UCSD-AML1 (cell line): Measurements from ENCODE around the gene ZNFX1.

Experiments
- DNase-seq: peaks from one replicate; lab custom pipeline; 2025; ENCODE audit not compliant: unreplicated experiment; lab: John Stamatoyannopoulos, UW

Gene ZNFX1

DNA sequence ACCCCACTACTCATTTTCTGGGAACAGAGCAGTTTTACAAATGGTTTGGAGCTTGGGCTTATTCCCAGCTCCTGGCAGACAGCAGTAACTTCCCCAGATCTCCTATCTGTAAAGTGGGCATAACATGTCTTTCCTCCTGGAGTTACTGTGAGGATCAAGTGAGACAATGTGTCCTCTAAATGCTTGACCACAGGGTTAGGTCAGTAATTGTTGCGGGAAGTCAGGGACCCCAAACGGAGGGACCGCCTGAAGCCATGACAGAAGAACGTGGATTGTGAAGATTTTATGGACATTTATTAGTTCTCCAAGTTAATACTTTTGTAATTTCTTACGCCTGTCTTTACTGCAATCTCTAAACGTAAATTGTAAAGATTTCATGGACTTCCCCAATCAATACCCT is 15.3 kb upstream of the ZNFX1 start:
- DNase-seq, result no peak

GRCh38 chr20:49292010-49292409 is 14.2 kb upstream of the ZNFX1 start:
- no peak for DNase-seq

DNA sequence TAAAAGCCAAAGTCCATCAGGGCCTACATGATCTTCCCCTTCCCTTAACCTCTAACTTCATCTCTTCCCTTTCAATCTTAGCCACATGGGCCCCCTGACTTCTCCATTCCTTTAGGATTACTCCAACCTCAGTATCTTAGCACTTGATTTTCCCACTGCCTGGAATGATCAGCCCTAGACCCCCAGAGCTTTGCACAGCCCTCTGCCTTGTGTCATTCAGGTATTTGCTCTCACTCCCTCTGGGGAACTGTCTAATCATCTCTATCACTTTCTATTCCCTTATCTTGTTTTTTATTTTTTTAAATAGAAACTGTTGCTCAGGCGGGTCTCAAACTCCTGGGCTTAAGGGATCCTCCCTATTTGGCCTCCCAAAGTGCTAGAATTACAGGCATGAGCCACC is 13.3 kb upstream of the ZNFX1 start:
- DNase-seq, result no peak

- DNase-seq, result no peak
Measured at GRCh38 chr20:49290608-49291191, 12.8 kb upstream of the ZNFX1 start.

DNA sequence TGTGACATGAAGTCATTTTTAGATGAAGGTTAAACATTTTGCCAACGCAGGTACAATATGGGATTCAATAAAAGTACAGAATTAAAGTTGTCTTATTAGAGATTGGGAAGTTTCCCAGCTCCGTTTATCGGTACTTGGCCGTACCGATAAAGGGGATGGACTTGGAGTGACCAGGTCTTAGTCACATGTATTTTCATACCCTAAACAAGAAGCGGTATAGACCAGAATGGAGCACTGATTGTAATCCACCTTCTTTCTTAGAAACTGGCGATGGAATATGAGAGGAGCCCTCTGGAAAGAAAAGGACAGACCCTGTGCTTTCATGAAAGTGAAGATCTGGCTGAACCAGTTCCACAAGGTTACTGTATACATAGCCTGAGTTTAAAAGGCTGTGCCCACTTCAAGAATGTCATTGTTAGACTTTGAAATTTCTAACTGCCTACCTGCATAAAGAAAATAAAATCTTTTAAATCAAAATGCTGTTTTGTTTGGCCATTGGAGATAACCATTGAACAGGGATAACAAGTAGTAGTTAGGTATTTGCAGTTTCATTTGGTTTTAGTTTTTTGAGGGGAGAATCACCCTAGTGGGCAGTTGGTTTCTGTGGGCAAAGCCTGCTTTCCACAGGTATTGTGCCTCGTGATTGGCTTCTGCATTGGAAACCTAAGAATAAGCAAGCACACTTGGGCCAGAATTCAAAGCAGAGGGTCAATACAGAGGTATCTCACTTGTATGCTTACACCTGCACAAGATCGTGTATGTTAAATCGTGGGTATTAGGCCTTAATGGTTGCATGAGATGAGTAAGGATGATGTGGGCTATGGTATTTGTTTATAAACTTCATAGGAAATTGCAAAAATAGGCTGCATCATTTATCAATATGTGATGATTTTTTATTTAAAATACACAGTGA is 11.2 kb upstream of the ZNFX1 start:
- DNase-seq, result no peak

DNA sequence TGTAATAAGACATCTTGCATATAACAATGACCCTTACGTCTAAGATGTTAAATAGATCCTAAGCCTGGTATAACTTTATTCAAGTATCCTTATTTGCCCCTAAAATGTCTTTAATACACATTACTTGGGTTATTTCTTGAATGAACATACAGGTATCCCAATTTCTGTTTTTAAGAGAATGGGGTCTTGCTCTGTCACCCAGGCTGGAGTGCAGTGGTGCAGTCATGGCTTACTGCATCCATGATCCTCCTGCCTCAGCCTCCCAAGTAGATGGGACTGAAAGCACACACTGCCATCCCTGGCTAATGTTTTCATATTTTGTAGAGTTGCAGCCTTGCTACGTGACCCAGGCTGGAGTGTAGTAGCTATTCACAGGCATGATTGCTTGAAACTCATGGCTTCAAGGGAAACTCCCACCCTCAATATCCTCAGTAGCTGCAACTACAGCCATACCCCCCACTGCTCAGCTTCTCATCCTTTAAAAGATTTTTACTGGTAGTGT is 10.4 kb upstream of the ZNFX1 start:
- DNase-seq, result no peak

DNA sequence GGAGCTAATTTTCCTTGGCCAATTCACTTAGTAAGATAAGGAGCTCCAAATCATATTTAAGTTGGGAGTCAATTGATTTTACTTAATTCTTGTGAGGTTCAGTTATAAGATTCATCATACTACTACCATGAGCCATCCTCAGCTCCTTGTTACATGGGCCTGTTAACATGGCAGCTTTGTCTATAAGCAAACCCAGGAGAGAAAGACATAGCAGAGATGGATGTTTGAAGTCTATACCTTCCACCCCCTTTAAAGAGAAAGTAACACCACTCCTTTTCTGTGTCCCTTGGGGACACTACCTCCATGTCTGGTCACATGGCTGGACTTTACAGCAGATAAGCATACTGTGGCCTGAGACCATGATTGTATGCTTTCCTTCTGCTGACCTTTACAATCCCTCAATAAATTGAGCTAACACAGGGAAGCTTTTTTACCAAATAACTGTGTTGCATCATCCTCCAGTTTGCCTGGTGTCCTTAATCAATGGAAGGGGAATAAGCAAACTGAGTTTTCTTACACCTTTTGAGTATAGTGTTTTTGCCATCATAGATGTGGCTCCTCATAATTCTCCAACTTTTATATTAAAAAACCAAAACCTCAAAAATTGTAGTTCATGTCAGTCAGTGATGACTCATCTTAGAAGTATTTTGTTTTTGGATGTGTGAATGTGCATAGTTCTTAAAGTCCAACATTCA is 9.8 kb upstream of the ZNFX1 start:
- no peak for DNase-seq

DNA sequence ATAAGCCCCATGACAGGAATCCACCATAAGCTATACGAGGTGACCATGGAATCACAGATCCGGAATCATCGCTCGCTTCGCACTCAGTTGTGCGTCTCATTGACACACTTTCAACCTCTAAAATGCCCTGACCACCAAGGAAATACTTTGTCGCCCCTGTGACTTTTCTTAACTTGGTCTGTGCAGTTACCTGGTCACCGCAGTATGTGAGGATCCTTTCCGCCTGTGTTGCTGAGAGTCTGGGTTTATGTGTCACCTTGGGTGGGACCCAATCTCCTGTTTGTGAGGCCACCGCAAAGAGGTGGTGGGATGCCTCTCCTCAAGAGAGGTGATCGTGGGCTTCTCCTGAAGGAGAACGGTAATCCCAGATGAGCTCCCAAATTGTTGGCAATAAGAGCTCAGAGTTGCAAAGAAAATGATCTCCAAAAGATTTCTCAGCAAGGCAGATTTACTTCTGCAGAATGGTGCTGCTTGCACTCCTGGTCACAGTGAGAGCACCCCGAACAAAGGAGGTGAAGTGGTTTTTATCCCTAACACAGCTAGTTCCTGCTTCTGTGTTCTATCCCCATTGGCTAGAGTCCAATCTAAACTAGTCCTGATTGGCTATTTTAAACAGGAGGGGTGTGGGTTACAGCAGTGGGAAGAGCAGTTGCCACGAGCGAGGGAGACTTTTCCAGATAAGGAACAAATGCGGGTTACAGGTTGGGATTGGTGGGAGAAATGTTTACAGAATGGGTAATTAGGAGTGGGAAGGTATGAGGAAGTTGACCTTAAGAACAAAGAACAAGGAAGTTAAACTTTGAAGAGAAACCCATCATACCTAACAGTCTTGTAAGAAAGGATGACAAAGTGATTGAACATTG is 9.1 kb upstream of the ZNFX1 start:
- DNase-seq, result no peak

- no peak for DNase-seq
Measured at GRCh38 chr20:49285813-49286494, 8.1 kb upstream of the ZNFX1 start.

GRCh38 chr20:49285233-49285668 is 7.4 kb upstream of the ZNFX1 start:
- no peak for DNase-seq

DNA sequence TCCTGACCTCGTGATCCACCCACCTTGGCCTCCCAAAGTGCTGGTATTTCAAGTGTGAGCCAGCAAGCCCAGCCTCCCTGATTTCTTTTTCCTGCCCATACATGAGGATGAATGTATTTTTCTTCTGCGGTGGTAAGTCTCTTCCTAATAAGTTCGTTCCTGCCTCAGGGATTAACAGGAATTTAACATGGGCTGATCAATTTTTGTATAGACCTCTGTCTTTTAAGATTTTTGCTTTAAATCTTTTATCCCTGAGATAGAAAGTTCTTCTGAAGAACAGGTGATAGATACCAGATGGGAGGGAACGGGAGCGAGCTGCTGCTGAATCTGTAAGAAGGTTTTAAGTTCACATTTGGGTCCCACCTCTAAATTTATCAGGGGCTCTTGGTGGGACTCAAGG is 7.0 kb upstream of the ZNFX1 start:
- DNase-seq, result no peak

DNA sequence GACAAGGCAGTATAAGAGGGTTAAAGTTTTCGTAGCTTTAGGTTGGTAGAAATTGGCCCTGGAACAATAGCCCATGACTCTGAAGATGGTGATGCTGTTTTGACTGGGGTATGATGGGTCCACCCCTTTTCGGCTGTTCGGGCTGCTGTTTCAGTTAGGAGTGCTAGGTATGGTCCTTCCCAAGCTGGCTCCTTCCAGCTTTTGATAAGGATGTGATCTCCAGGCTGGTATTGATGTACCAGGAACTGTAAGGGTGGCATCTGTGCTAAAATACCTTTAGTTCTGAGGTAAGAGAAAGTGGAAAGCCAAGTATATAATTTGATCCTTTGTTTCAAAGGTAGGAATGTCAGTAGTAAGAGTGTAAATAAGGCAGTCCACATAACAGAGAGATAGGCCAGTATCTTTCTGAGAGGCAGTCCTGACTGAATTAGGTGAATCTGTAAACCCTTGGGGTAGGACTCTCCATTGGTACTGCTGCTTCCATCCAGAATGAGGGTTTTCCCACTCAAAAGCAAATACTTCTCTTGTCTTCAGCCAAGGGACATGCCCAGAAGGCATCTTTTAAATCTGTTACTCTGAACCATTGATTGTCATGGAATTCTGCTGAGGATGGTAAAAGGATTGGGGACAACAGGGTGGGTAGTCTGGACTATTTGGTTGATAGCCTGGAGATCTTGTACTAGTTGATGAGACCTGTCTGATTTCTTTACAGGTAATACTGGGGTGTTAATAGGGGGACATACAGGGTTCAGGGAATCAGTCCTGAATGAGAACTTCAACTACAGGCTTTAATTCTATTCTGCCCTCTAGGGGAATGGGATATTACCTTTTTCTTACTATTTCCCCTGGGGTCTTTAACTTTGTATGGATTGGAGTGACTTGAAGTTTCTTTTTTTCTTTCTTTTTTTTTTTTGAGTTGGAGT is 6.1 kb upstream of the ZNFX1 start:
- no peak for DNase-seq

GRCh38 chr20:49283176-49283702 is 5.4 kb upstream of the ZNFX1 start:
- DNase-seq, result no peak

DNA sequence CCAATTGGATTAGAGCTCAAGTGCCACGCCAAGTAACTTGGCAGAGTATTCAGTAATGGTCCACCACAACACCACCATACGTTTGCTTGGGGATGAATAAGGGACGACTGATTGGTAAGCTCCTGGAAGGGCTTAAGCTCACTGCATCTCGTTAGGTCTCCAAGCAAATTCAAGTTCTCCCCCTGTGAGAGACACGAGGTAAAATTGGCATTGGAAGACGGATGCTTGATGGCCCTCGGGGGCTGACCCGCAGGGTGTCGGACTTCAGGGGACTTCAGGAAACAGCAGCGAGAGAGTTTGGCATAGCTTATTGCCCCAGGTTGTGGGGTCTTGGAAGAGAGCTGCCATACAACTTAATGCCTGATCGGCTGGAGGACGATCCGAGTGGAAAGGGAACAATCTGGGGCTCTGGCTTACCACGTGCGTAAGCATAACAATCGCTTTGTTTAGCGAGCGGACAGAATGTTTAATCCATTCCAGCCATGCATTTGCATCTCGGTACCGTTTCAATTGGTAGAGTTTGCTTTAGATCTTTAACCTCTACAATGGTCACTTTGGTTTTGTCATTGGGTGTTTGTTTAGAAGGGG is 4.8 kb upstream of the ZNFX1 start:
- no peak for DNase-seq

GRCh38 chr20:49281913-49282467 is 4.1 kb upstream of the ZNFX1 start:
- DNase-seq, result no peak

GRCh38 chr20:49281059-49281912 is 3.4 kb upstream of the ZNFX1 start:
- no peak for DNase-seq

DNA sequence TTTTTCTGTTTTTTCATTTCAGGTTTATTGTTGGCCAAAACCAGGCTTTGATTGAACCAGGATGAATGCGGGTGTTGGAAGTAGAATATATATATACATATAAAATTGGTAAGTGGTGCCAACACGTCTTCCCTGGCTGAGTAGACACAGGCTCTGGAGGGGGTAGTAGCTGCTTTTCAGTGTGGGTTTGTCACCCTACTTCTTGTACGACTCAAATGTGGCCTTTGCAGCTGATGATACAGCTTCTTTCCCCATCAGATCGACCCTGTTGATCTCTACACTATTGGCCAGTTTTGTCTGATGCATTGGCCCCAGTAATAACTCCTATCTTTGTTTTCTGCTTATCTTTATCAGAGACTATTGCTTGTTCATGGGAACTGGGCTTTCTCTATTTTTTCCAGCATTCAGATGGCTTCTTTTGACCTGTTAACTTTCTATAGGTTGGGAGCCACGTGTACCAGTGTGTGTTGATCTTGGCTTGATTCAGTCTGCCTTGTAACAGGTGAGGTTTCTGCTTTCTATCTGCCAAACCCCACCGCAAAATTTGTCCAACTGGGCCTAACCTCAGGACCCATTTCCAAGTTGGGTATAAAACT is 2.7 kb upstream of the ZNFX1 start:
- no peak for DNase-seq
